ENCODE measurements around the gene ATP8A1.
"Not testable (repeated sequence)": the region's sequence is repeated elsewhere in the genome, so short reads cannot be mapped to it uniquely, and the experiment has no call there.

ATP8A1 gene

GRCh38 chr4:42466273-42466844 is 190.5 kb downstream of the ATP8A1 start:
- DNase-seq = no peak

GRCh38 chr4:42464550-42465094 is 192.3 kb downstream of the ATP8A1 start:
- Histone ChIP-seq H3K27me3 (ENCODE audit: insufficient read depth, low read depth, severe bottlenecking) (no peaks in the 10 kb centered on the region), H3K4me3 (ENCODE audit: low read depth, low read length) (no peak overlapping the region), H3K9me3 (ENCODE audit: severe bottlenecking) (no peaks in the 10 kb centered on the region), H3K27ac (no peak overlapping the region), H3K36me3 (peaks cover 3% of the 10 kb centered on the region)
- TF ChIP-seq CTCF (IDR thresholded peaks at IDR 0.05; ENCODE audit: low read depth, low read length) = no peak
- no peak for DNase-seq

More at GRCh38 chr4:42466273-42466844, 190.5 kb downstream of the ATP8A1 start:
- Histone ChIP-seq H3K9me3 (ENCODE audit: severe bottlenecking) (no peaks in the 10 kb centered on the region), H3K36me3 (peaks cover 3% of the 10 kb centered on the region), H3K27me3 (ENCODE audit: insufficient read depth, low read depth, severe bottlenecking) (no peaks in the 10 kb centered on the region), H3K4me3 (ENCODE audit: low read depth, low read length) (no peak overlapping the region), H3K27ac (no peak overlapping the region)
- TF ChIP-seq CTCF (IDR thresholded peaks at IDR 0.05; ENCODE audit: low read depth, low read length) = no peak

GRCh38 chr4:42461216-42461615 is 195.7 kb downstream of the ATP8A1 start:
- not testable (repeated sequence) for H3K36me3 ChIP-seq; H3K27ac ChIP-seq; H3K4me3 ChIP-seq (ENCODE audit: low read depth, low read length); H3K9me3 ChIP-seq (ENCODE audit: severe bottlenecking); H3K27me3 ChIP-seq (ENCODE audit: insufficient read depth, low read depth, severe bottlenecking); DNase-seq

- DNase-seq = no peak
- H3K27me3 ChIP-seq (ENCODE audit: insufficient read depth, low read depth, severe bottlenecking) = no peaks in the 10 kb centered on the region
- no peaks in the 10 kb centered on the region for H3K9me3 ChIP-seq (ENCODE audit: severe bottlenecking)
- no peak overlapping the region for H3K27ac ChIP-seq
- peaks cover 3% of the 10 kb centered on the region for H3K36me3 ChIP-seq
- no peak for TF ChIP-seq CTCF (IDR thresholded peaks at IDR 0.05; ENCODE audit: low read depth, low read length)
- no peak overlapping the region for H3K4me3 ChIP-seq (ENCODE audit: low read depth, low read length)
Measured at GRCh38 chr4:42460043-42460442, 196.9 kb downstream of the ATP8A1 start.

- Histone ChIP-seq H3K27me3 (ENCODE audit: insufficient read depth, low read depth, severe bottlenecking) (no peaks in the 10 kb centered on the region), H3K36me3 (peaks cover under 1% of the 10 kb centered on the region), H3K4me3 (ENCODE audit: low read depth, low read length) (no peak overlapping the region), H3K27ac (no peak overlapping the region), H3K9me3 (ENCODE audit: severe bottlenecking) (no peaks in the 10 kb centered on the region)
- DNase-seq = no peak
- no peak for TF ChIP-seq CTCF (IDR thresholded peaks at IDR 0.05; ENCODE audit: low read depth, low read length)
Measured at GRCh38 chr4:42458657-42459056, 198.2 kb downstream of the ATP8A1 start.

GRCh38 chr4:42454755-42455420 is 202.0 kb downstream of the ATP8A1 start:
- Histone ChIP-seq H3K9me3 (ENCODE audit: severe bottlenecking) (no peaks in the 10 kb centered on the region), H3K27me3 (ENCODE audit: insufficient read depth, low read depth, severe bottlenecking) (no peaks in the 10 kb centered on the region), H3K36me3 (peaks cover 6% of the 10 kb centered on the region; the same call in 1 of the 2 replicates), H3K4me3 (ENCODE audit: low read depth, low read length) (no peak overlapping the region), H3K27ac (no peak overlapping the region)
- TF ChIP-seq CTCF (IDR thresholded peaks at IDR 0.05; ENCODE audit: low read depth, low read length) = no peak
- no peak for DNase-seq

Data from WERI-Rb-1 (cell line).